ENCODE data around the gene RBPMS2. TPM values are rescaled to one million over a fixed set of nuclear protein-coding genes. Genes with fewer than 3 reads are reported as not detected.

Gene RBPMS2
- polyA plus RNA-seq, 1 of the 3 experiments (the other 2 are of a cell fraction), result 6.5 TPM

- Histone ChIP-seq H3K4me2 (no peak overlapping the region), H3K4me3 (ENCODE audit: low read depth in 2 of 2, low read length in 1 of 2) (no peak overlapping the region), H3K9me3 (no peaks in the 10 kb centered on the region), H3K9me2 (no peaks in the 10 kb centered on the region), H4K20me1 (ENCODE audit: insufficient read depth) (no peaks in the 10 kb centered on the region), H3K79me2 (ENCODE audit: insufficient read depth) (no peaks in the 10 kb centered on the region), H3F3A (replicated peaks; ENCODE audit: insufficient read depth) (no peaks in the 10 kb centered on the region), H3K27ac (ENCODE audit: low read depth in 2 of 2, low read length in 1 of 2) (no peak overlapping the region), H2AFZ (ENCODE audit: low read depth) (no peak overlapping the region), H3K9ac (no peak overlapping the region), H3K36me3 (replicated peaks in 1 of 2; ENCODE audit: control insufficient read depth in 1 of 2, insufficient read depth in 2 of 2, low read length in 1 of 2) (no peaks in the 10 kb centered on the region), H3K27me3 (ENCODE audit: insufficient read depth) (no peaks in the 10 kb centered on the region), H3K4me1 (ENCODE audit: control insufficient read depth in 1 of 2, insufficient read depth in 2 of 2, low read depth in 1 of 2, low read length in 1 of 2) (peaks cover 0 to 14% of the 10 kb centered on the region in 2 experiments; a peak in 2 of 4 replicates)
- 75% methylated on average over 10 of the region's 10 CpGs for WGBS (ENCODE audit: low lambda C conversion rate)
- DNase-seq, result peak; percentile 7
- ChIA-PET CTCF (interaction anchor here (0.7 to 9.5 kb wide), 33 partner anchors 8 to 488 kb away, joined by 3 to 286 read pairs (median 6); partner anchors contain the start of gene RBPMS2), POLR2A (no interaction called here)
- TF ChIP-seq MAX (IDR thresholded peaks at IDR 0.05; ENCODE audit: low read depth) (no peak), USF1 (IDR thresholded peaks at IDR 0.05; ENCODE audit: borderline replicate concordance, low read depth) (no peak), YY1 (IDR thresholded peaks at IDR 0.05; ENCODE audit: low read depth) (no peak), ZBTB33 (IDR thresholded peaks at IDR 0.05; ENCODE audit: borderline replicate concordance, low read depth) (no peak), GABPA (IDR thresholded peaks at IDR 0.05; ENCODE audit: low read depth) (no peak), FOXJ3 (CRISPR knock-in tag; IDR thresholded peaks at IDR 0.05) (no peak), TCF12 (IDR thresholded peaks at IDR 0.05) (no peak), TAF1 (IDR thresholded peaks at IDR 0.05; ENCODE audit: borderline replicate concordance, low read depth, low read length) (no peak), FOXM1 (IDR thresholded peaks at IDR 0.05; ENCODE audit: low read depth) (no peak), GATA2 (CRISPR knock-in tag; IDR thresholded peaks at IDR 0.05) (no peak), SMC3 (IDR thresholded peaks at IDR 0.05; ENCODE audit: low read depth, low read length) (no peak), IRF3 (IDR thresholded peaks at IDR 0.05; ENCODE audit: low read depth, low read length) (no peak), EZH2phosphoT487 (IDR thresholded peaks at IDR 0.05; ENCODE audit: borderline replicate concordance, low read depth) (no peak), CHD2 (IDR thresholded peaks at IDR 0.05; ENCODE audit: low read length, partially characterized antibody) (no peak), RAD21 (IDR thresholded peaks at IDR 0.05; ENCODE audit: low read length) (no peak), RFX5 (IDR thresholded peaks at IDR 0.05; ENCODE audit: low read length) (no peak), RCOR1 (IDR thresholded peaks at IDR 0.05; ENCODE audit: low read length) (no peak)
These were observed 33.5 kb upstream of the RBPMS2 start for GRCh38 chr15:64808785-64809453.
